HEK293 (cell line): ENCODE results near the gene BAZ1A.

Experiments used
- ZBTB7A ChIP-seq: fragments of 450-650 bp; formaldehyde crosslinking; IDR thresholded peaks from 2 replicates; pipeline ENCODE4 v1.5.1; 2016; ENCODE audit warnings: low read depth, missing biosample characterization, missing genetic modification characterization
- ZBTB8A ChIP-seq: fragments of 450-650 bp; formaldehyde crosslinking; IDR thresholded peaks from 2 replicates; pipeline ENCODE4 v1.5.1; 2016; ENCODE audit warnings: missing biosample characterization, missing genetic modification characterization
- ZNF629 ChIP-seq: fragments of 450-650 bp; formaldehyde crosslinking; IDR thresholded peaks from 2 replicates; pipeline ENCODE4 v1.5.1; 2017; ENCODE audit warnings: missing biosample characterization, missing genetic modification characterization
- ZNF664 ChIP-seq: fragments of 450-650 bp; formaldehyde crosslinking; IDR thresholded peaks from 2 replicates; pipeline ENCODE4 v1.5.1; 2016; ENCODE audit warnings: missing biosample characterization, missing genetic modification characterization
- ZNF777 ChIP-seq: fragments of 450-650 bp; formaldehyde crosslinking; IDR thresholded peaks from 2 replicates; pipeline ENCODE4 v1.5.1; 2017; ENCODE audit warnings: missing biosample characterization, missing genetic modification characterization, borderline replicate concordance
- ZNF843 ChIP-seq: fragments of 450-650 bp; formaldehyde crosslinking; IDR thresholded peaks from 2 replicates; pipeline ENCODE4 v1.5.1; 2016; ENCODE audit warnings: missing biosample characterization, missing genetic modification characterization
- TF ChIP-seq, protein P1 (sequence below): fragments of 450-650 bp; formaldehyde crosslinking; IDR thresholded peaks from 2 replicates; pipeline ENCODE4 v1.5.1; 2016; ENCODE audit warnings: missing biosample characterization, missing genetic modification characterization
- TF ChIP-seq, protein P2 (sequence below): fragments of 450-650 bp; formaldehyde crosslinking; IDR thresholded peaks from 2 replicates; pipeline ENCODE4 v1.5.1; 2016; ENCODE audit warnings: missing biosample characterization, missing genetic modification characterization
- TF ChIP-seq, protein P3 (sequence below): fragments of 450-650 bp; formaldehyde crosslinking; optimal IDR thresholded peaks from 2 replicates; pipeline ENCODE3; 2016; ENCODE audit warnings: missing biosample characterization, mild to moderate bottlenecking, missing genetic modification characterization
- TF ChIP-seq, protein P4 (sequence below): fragments of 450-650 bp; formaldehyde crosslinking; IDR thresholded peaks from 2 replicates; pipeline ENCODE4 v1.5.1; 2016; ENCODE audit warnings: missing biosample characterization, missing genetic modification characterization

DNA sequence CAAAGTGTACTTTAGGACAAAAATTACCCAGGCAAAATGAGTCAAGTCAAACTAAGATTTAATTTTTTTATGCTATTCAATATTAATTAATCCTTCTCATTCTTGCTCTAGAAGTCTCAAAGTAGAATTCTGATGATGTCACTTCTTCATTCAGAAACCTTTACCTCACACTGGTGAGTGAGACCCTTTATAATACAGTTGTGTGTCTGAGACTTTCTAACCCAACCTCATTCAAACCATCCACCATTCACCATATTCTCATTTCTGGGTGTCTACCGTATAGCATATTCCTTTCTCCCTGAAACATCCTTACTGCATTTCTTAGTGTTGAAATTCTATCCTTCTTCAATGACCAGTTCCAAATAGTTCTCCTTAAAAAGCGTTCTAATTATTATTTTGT lies 119.9 kb downstream of the BAZ1A start:
- TF ChIP-seq, protein P1, sequence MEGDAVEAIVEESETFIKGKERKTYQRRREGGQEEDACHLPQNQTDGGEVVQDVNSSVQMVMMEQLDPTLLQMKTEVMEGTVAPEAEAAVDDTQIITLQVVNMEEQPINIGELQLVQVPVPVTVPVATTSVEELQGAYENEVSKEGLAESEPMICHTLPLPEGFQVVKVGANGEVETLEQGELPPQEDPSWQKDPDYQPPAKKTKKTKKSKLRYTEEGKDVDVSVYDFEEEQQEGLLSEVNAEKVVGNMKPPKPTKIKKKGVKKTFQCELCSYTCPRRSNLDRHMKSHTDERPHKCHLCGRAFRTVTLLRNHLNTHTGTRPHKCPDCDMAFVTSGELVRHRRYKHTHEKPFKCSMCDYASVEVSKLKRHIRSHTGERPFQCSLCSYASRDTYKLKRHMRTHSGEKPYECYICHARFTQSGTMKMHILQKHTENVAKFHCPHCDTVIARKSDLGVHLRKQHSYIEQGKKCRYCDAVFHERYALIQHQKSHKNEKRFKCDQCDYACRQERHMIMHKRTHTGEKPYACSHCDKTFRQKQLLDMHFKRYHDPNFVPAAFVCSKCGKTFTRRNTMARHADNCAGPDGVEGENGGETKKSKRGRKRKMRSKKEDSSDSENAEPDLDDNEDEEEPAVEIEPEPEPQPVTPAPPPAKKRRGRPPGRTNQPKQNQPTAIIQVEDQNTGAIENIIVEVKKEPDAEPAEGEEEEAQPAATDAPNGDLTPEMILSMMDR (tag by site-specific recombination), result no peak
- TF ChIP-seq ZNF843 (tag by site-specific recombination), result no peak
- no peak for TF ChIP-seq ZNF664 (tag by site-specific recombination)
- TF ChIP-seq, protein P2, sequence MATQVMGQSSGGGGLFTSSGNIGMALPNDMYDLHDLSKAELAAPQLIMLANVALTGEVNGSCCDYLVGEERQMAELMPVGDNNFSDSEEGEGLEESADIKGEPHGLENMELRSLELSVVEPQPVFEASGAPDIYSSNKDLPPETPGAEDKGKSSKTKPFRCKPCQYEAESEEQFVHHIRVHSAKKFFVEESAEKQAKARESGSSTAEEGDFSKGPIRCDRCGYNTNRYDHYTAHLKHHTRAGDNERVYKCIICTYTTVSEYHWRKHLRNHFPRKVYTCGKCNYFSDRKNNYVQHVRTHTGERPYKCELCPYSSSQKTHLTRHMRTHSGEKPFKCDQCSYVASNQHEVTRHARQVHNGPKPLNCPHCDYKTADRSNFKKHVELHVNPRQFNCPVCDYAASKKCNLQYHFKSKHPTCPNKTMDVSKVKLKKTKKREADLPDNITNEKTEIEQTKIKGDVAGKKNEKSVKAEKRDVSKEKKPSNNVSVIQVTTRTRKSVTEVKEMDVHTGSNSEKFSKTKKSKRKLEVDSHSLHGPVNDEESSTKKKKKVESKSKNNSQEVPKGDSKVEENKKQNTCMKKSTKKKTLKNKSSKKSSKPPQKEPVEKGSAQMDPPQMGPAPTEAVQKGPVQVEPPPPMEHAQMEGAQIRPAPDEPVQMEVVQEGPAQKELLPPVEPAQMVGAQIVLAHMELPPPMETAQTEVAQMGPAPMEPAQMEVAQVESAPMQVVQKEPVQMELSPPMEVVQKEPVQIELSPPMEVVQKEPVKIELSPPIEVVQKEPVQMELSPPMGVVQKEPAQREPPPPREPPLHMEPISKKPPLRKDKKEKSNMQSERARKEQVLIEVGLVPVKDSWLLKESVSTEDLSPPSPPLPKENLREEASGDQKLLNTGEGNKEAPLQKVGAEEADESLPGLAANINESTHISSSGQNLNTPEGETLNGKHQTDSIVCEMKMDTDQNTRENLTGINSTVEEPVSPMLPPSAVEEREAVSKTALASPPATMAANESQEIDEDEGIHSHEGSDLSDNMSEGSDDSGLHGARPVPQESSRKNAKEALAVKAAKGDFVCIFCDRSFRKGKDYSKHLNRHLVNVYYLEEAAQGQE (tag by site-specific recombination), result no peak
- no peak for TF ChIP-seq ZNF629 (tag by site-specific recombination)
- no peak for TF ChIP-seq ZNF777 (tag by site-specific recombination)
- TF ChIP-seq, protein P3, sequence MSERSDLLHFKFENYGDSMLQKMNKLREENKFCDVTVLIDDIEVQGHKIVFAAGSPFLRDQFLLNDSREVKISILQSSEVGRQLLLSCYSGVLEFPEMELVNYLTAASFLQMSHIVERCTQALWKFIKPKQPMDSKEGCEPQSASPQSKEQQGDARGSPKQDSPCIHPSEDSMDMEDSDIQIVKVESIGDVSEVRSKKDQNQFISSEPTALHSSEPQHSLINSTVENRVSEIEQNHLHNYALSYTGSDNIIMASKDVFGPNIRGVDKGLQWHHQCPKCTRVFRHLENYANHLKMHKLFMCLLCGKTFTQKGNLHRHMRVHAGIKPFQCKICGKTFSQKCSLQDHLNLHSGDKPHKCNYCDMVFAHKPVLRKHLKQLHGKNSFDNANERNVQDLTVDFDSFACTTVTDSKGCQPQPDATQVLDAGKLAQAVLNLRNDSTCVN (tag by site-specific recombination), result no peak
- no peak for TF ChIP-seq ZBTB8A
- TF ChIP-seq, protein P4, sequence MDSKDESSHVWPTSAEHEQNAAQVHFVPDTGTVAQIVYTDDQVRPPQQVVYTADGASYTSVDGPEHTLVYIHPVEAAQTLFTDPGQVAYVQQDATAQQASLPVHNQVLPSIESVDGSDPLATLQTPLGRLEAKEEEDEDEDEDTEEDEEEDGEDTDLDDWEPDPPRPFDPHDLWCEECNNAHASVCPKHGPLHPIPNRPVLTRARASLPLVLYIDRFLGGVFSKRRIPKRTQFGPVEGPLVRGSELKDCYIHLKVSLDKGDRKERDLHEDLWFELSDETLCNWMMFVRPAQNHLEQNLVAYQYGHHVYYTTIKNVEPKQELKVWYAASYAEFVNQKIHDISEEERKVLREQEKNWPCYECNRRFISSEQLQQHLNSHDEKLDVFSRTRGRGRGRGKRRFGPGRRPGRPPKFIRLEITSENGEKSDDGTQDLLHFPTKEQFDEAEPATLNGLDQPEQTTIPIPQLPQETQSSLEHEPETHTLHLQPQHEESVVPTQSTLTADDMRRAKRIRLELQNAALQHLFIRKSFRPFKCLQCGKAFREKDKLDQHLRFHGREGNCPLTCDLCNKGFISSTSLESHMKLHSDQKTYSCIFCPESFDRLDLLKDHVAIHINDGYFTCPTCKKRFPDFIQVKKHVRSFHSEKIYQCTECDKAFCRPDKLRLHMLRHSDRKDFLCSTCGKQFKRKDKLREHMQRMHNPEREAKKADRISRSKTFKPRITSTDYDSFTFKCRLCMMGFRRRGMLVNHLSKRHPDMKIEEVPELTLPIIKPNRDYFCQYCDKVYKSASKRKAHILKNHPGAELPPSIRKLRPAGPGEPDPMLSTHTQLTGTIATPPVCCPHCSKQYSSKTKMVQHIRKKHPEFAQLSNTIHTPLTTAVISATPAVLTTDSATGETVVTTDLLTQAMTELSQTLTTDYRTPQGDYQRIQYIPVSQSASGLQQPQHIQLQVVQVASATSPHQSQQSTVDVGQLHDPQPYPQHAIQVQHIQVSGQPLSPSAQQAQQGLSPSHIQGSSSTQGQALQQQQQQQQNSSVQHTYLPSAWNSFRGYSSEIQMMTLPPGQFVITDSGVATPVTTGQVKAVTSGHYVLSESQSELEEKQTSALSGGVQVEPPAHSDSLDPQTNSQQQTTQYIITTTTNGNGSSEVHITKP (tag by site-specific recombination), result no peak
- TF ChIP-seq ZBTB7A (tag by site-specific recombination), result no peak
